GM21390 (cell line): ENCODE data around the gene LIPC.
A peak's percentile ranks its signal among the peaks of the same experiment; 100 is the strongest.

Experiments used
- ATAC-seq: cut with Tn5 transposase; IDR thresholded peaks from one replicate; pipeline ENCODE4 v1.9.1; 2021; ENCODE audit not compliant: unreplicated experiment

The LIPC gene

DNA sequence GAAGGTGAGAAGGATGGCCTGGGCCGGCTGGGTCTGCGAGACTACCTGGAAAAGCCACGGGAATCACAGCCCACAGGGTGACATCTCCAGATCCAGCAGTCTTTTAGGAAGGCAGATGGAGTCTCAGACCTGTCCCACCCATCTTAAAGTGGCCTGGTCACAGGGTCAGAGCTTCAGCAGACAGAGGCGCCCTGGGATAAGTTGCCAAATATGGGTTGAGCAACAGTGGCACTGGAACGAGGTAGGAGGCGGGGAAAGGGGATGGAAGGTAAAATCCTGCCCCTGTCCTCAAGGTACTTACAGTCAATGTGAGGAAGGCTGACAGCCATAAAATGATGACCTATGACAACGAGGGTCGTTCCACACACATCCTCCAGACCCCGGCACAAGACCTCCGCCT lies 80.7 kb downstream of the LIPC start:
- ATAC-seq, result no peak

DNA sequence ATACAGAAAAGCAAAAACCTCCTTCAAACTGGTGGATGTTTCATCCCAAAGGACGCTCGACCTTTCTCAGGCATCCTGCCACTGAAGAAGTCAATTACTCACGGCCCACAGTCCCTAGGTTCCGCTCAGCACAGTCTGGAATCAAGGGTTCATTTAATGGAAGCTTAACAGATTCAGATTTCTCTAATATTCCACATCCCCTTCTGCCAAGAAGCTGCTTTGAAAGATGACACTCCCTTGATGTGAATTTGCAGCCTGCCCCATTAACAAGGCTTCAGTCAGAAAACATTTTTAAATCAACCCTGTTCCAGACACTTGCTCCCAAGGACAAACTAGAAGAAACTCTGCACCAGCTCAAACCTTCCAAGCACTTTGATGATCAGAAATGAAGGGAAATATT lies 81.2 kb downstream of the LIPC start:
- no peak for ATAC-seq

DNA sequence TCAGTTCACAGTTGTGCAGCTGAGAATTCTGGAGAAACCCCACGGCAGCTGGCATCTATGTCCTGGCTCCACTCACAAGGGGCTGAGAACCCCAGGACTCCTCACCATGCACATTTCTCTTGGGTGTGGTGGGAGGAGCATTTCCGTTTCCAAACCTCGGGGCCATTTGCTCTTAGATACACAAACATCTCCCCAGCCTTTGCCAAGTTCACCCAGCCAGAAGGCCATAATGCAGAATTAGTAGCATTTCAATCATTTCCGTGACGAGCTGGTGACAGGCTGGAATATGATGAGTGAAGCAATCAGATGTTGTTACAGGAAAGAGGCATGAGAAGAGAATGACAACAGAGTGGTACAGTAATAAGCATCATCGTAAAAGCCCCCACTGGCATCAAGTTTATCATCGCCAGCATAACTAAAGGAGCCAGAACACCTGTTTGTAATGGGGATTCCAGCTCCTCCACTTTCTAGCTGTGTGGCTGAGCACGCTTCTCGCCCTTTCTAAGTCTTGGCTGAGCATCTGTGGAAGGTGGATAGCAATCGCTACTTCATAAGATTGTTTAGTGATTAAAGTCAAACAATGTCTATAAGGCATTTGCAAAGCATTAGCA lies 82.0 kb downstream of the LIPC start:
- no peak for ATAC-seq

DNA sequence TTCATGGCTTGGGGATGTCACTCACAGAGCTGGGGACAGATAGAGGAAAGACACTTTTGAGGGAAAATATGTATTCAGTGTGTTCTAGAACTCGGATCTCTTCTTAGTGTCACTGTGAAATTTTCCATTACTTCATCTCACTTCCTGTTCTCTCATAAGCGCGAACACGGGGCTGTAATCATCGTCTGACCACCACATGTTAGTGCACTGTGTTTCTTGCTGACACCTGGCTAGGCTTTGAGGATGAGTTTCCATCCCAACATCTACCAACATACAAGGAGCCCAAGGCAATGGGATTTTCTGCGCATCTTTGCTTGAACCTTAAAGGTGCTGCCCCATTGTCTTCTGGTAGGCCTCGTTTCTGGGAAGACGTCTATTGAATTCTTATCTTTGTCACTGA lies 84.0 kb downstream of the LIPC start:
- no peak for ATAC-seq

DNA sequence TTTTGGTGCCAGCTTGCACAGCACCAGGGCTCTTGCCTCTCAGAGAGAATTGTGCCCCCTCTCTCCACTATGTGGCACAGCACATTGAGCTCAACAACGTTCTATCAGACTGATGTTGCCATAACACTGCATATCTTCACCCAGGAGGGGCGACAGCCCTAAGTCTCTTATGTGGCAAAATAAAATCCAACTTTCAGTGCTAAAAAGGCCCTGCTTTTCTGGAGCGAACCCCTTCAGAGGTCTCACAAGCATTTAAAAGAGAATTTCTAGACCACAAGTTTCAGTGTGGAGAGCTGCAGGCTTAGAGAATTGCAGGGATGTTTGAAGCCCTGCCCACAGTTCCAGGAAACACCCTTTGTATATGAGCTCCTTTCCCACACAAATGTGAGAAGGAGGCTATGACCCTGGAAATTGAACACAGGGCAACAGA lies 85.5 kb downstream of the LIPC start:
- ATAC-seq, result no peak

DNA sequence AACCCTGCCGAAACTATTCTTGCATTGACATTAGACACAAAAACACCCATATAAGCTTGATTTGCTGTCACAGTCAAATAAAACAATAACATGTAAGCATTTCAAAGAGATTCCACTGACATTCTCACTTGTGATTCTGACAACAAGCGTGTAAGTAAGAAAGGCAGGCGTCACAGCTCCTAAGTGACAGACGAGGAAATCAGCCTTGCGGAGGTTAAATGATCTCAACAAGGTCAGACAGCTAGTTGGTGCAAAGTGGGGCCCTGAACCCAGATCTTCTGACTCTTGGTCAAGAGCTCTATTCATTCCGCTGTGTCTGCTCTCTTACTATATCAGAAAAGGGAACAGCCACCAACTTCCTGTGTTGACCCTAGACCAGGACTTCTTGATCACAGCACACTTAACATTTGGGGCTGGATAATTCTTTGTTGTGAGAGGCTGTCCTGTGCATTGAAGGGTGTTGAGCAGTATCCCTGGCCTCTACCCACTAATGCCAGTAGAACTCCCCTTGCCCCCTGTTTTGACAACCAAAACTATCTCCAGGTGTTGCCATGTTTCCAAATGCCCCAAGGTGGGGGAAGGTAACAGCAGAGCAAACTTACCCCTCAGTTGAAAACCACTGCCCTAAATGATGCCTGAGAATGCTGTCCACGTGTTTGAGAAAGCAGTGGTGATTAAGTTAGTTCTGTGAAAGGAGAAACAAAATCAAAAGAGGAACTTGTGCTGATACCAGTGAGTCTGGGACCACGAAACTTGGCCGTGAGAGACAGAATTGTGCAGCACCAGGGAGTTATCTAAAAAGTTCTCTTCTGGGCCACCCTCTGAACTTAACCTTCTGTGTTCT lies 86.1 kb downstream of the LIPC start:
- peak; percentile 70 for ATAC-seq

DNA sequence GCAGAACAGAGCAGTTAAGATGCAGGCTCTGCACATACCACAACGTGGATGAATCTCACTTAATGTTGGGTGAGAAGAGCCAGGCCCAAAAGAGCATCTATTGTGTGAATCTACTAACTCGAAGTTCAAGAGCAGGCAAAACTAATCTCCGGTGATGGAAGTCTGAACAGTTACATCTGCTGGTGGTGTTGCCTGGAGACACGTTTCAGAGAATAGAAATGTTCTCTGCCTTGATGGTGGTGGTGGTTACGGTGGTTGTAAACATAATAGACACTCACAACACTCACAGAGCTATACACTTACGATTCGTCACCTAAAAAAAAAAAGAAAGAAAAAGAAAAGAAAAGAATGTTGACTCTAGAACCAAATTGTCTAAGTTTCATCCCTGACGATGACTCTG lies 86.8 kb downstream of the LIPC start:
- ATAC-seq, result peak; percentile 9

DNA sequence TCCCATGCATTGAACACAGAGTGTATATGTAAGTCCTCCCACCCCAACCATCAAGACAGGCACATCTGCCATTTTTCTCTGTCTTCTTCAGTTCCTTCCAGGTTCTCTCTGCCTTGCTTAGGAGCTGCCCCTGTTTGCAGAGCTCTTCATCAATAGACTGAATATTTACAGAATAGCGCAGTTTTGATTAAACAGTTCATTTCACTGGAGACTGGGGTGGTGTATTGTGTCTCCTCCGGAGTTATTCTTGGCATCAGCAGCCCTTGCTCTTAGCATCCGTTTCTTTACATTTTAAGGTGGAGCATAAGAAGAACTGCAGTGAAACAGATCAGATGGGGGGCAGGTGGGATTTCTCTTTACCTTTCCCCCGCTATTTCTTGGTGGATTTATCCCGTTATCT lies 87.7 kb downstream of the LIPC start:
- no peak for ATAC-seq

DNA sequence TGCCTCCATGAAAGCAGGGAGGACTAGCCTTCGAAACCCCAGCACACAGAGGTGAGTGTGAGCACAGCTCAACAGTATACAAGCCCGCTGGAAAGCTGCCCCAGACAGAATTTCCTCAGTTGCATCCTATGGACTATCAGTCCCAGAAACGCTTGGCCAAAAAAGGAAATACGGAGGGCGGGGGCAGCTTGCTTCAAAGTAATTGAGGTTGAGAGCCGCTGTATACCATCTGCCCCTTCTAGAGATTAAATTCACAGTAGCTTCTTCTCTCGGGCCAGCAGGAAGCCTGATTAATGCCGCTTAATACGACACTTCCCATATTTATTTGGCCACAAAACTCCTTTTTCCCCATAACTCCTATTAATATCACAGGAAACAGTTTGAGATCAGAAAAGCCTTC lies 88.7 kb downstream of the LIPC start:
- no peak for ATAC-seq

DNA sequence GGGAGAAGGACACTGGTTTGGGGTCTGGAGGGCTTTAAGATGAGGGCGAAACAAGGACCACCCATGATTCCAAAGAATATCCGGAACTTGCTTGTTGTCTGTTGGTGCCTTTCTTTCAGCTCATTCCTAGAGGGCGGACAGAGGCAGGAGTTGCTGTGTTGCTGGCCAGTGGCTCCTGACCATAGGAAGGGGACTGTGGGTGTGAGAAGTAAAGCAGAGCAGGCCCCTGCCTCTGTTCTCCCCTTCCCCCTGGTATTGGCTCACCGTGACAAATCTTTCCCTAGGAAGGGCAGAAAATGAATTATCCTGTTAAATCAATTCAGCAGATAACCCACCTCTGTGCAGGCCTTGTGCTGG lies 89.1 kb downstream of the LIPC start:
- ATAC-seq, result no peak

DNA sequence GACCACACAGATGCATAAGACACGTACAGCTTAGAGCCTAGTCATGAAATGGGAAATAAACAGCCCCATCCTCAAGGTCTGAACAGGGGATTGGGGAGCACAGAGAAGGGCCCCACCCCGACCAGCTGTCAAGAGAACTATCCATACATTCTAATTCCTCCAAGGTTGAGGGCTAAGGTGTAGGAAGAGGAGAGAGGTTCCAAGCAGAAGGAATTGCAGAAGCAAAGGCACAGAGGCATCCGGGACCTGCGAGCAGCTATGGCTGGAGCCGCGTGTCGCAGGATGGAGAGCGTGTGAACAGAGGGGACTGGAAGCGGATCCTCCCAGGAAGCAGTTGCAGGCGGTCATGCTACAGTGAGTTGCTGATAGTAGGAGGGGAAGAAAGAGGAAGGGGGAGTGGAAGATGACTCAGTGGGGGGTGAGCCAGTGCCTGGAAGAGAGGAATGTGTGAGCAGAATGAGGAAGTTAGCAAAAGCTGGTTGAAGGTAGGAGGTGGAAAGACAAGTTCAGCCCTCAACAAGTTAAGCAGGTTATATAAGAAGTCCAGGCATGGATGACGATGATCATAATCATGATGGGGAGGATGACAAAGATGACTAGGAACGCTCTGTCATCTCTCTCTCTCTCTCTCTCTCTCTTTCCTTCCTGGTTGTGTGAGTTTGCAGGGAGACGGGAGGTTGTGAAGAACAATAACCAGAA lies 89.7 kb downstream of the LIPC start:
- no peak for ATAC-seq

DNA sequence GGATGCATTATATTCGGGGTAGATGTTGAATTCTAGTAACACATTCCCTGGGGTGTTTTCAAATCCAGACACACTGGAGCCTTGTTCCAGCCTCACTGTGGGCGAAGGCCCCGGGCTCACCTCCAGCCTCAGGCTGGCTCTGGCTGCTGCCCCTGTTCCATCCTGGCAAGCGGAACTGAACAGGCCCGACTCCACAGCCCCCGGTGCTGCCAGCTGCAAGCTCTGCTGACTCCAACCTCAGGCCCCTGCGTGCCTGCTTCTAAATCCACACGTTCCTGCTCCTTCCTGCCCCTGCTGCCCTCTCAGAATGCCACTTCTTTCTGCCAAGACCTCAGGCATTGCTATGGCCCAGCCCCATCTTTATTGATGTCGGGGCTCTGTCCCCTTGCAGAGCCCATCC lies 90.6 kb downstream of the LIPC start:
- ATAC-seq, result no peak

DNA sequence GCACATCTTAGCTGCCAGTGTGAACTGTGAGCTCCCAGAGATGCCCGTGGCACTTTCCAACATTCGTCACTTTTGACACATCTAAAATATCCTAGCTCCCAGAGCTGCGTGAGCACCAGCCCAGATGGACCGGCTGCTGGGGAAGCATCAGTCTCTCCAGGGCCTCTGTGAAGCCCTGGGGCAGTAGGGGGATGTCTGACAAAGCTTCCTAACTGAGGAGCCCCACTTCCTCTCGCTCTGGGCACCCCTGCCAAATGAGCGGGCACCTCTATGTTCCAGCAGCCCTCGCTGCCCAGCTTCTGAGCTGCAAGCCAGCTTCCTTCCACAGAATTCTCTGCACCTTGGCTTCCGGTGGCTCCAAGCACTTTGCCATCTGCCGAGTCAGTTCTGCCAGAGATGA lies 91.1 kb downstream of the LIPC start:
- ATAC-seq, result no peak

DNA sequence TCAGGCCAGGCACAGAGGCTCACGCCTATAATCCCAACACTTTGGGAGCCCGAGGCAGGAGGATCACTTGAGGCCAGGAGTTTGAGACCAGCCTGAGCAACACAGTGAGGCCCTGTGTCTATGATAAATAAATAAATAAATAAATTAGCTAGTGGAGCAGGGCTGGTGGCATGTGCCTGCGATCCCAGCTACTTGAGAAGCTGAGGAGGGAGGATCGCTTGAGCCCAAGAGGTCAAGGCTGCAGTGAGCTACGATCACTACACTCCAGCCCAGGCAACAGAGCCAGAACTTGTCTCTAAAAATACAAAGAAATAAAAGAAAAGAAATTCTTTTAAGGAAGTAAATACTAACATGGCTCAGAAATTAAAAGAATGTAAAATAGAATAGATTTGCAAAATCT lies 91.8 kb downstream of the LIPC start:
- no peak for ATAC-seq

DNA sequence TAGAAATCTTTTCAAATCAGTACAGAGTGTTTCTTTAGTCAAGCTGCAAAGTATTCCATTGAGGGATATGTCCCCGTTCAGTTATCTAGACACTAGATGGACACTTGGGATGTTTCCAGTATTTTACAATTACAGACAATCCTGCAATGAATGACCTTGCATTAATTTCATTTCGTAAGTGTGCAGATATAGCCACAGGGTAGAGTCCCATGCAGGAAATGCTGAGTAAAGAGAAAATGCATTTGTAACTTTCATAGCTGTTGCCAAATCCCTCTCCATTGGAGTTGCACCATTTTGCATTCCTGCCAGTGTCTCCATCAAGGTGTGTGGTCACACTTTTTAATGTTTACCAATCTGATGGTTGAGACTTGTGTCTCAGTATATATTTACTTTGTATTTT lies 92.5 kb downstream of the LIPC start:
- no peak for ATAC-seq

DNA sequence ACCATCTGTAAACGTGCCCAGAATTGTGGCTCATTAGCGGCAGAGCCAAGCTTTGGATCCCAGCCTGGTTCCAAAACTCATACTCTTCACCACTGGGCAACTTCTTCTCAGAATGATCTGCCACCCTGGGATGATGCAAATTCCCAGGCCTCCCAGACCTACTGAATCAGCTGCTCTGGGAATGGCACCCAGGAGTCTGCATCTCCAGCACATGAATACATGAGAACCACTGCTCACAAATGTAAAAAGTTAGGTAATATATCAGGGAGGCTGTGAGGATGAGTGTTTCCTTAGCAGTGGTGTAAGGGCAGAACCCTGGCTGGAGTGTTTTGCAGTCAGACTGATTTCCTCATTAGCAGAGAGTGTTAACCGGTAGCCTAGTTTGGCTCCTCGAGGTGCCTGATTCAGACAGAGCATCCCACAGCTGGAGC lies 94.2 kb downstream of the LIPC start:
- no peak for ATAC-seq

DNA sequence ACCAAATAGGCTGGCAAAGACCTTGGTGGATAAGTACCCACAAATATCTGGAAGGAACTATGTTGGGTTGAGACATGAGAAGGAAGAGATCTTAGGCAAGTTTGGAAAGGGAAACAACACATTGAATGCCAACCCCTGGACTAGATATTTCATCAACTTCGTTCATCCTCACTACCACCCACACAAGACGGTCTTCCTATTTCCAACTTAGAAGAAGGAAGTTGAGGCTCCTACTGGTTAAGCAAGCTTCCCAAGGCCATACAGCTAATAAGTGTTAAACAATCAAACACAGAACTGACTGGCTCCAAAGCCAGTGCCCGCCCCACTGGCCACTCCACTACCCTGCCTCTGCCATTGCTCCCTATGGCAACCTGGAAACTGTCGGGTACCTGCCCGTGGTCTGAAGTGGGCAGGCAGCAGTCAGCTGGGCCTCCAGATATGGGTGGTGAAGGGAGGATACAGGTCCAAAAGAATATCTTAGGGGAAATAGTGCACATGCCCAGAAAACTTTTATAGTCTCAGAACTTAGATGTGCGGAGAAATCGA lies 94.9 kb downstream of the LIPC start:
- no peak for ATAC-seq

DNA sequence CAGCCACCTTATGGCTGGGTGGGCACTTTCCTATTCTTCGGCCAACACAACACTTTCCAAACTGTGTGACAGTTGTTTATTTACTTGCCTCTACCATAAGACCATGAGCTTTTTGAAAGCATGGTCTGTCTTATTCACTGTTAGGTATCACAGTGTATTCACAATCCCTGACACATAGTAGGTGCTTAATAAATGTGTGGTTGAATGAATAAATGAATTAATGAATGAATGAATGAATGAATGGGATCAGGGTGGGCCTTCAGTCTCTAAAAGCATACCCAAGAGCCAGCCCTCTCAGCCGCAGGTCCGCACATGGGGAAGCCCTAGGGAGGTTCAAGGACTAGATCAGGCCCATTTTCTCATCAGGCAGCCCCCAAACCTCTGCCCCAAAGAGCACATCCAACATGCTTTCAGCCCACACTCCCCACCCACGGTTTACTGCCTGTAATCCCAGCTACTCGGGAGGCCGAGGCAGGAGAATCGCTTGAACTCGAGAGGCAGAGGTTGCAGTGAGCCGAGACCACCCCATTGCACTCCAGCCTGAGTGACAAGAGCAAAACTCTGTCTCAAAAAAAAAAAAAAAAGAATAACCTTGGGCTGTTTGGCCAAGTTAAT lies 95.9 kb downstream of the LIPC start:
- ATAC-seq, result no peak

DNA sequence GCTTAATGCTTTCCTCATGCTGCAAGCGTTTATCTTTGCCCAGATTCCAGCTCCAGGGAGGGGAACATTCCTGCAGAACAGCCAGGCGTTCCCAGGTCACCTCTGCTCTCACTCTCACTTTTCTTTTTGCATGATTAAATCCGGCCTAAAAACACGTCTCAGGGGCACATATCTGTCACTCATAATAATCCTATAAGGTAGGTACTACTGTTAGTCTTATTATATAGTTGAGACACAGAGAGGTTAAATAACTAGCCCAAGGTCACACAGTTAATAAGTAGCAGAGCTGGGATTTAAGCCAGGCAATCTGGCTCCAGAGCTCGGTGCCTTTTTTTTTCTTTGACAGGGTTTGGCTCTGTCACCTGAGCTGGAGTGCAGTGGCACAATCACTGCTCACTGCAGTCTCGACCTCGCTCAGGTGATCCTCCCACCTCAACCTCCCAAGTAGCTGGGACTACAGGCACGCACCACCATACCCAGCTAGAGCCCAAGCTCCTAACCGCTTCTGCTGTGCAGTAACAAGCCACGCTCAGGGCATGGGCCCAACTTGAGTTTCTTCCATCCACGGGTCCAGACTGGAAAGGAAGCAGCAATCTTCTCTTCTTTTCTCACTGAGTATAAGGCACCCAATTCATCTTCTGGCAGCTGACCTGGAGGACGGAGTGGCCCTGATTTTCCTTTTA lies 96.5 kb downstream of the LIPC start:
- no peak for ATAC-seq

DNA sequence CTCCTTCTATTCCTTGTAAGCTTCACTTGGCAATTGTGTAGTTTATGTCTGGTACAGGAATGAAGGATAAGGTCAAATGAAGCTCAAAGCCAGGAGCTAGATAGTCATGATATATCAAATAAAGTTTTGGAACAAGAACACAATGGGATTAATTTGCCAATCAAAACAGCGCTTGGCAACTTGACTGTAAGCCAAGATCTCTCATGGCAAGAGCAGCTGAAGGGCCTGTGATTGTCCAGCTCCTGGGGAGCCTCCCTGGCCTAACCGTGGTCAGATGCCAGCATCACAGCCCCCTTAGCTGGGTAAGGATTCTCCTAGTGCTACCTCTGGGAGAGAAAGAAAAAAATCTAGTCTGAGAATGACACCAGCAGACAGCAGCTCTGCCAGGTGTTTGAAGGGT lies 97.2 kb downstream of the LIPC start:
- no peak for ATAC-seq

DNA sequence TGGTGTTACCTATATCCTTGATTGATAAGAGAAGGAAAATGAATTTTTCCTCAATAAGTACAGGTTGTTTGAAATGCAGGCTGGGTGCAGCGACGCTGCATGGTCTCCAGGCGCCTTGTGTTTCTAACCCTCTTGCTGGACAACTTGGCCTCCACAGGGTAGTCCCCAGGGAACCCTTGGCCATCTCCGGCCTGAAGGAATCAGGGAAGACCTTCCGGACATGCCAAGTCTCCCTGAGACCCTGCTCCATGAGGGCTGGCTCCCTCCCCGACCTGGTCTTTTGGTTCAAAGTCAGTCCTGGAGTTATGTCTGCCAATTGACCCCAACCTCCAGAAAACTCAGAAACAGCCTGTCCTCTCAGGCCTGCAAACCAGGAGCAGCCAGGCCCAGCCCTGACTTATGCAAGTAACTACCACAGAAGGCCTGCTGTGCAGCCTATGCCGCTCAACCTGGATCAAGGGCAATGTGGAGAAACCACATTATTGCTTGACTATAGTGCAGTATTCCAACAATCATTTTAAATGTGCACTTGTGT lies 98.3 kb downstream of the LIPC start:
- ATAC-seq, result no peak
